ENCODE results near the gene ZFP91. TPM values are rescaled to one million over a fixed set of nuclear protein-coding genes. Genes with fewer than 3 reads are reported as not detected.
A peak's percentile ranks its signal among the peaks of the same experiment; 100 is the strongest.

The ZFP91 gene
- total RNA-seq, 1 donor from 2014 or later, result 27.7 TPM

- Histone ChIP-seq H3K27me3 (ENCODE audit: control insufficient read depth in 3 of 3, insufficient read depth in 3 of 3, low read length in 3 of 3) (no peaks in the 10 kb centered on the region), H3K9ac (ENCODE audit: low read depth in 1 of 3, low read length in 3 of 3) (no peak overlapping the region), H3K4me3 (ENCODE audit: low read length in 3 of 3) (no peak overlapping the region), H3K36me3 (ENCODE audit: control insufficient read depth in 3 of 3, insufficient read depth in 3 of 3, low read length in 3 of 3) (no peaks in the 10 kb centered on the region), H3K27ac (ENCODE audit: low read depth, low read length) (no peak overlapping the region), H3K9me3 (ENCODE audit: control insufficient read depth in 3 of 3, low read length in 3 of 3) (no peaks in the 10 kb centered on the region), H3K4me1 (ENCODE audit: control insufficient read depth in 3 of 3, insufficient read depth in 3 of 3, low read length in 3 of 3) (peaks cover 8 to 9% (median 9%) of the 10 kb centered on the region in 3 donors)
Measured at GRCh38 chr11:58600510-58600909, 21.6 kb downstream of the ZFP91 start.

DNA sequence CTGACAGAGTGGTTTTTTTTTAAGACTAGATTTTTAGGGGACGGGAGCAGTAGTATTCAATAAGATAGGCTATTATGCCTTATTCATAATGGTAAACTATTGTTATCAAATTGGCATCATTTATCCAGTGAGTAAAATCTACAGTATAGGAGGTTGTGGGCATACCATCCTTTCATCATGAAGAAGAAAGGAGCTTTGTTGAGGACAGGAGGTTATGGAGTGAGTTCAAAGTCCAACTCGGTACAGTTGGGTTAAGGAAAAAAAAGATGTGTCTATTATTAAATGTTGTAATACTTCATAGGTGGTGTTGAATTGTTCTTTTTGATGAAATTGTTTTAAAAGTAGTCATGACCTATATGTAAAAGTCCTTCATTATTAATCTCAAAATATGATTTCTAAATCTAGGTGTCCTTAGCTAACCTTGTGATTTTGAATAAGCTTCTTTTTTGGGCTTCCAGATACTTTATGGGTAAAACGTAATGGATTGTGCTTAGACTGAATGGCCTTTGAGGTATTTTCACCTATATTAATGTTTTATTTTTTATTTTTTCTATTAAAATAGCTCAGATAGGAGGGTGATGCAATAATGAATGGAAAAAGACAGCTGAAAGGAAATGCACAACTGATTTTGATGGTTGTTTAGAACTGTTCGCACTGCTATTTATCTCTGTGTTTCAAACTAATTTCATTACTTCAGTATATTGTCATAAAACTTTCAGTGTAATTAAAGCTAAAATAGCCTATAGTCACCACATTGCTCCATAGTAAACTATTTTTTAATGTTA lies 28.3 kb downstream of the ZFP91 start:
- Histone ChIP-seq H3K36me3 (ENCODE audit: control insufficient read depth in 3 of 3, insufficient read depth in 3 of 3, low read length in 3 of 3) (peaks cover 5 to 22% (median 20%) of the 10 kb centered on the region in 3 donors), H3K27ac (ENCODE audit: low read depth, low read length) (no peak overlapping the region), H3K9me3 (ENCODE audit: control insufficient read depth in 3 of 3, low read length in 3 of 3) (no peaks in the 10 kb centered on the region), H3K4me1 (ENCODE audit: control insufficient read depth in 3 of 3, insufficient read depth in 3 of 3, low read length in 3 of 3) (no peaks in the 10 kb centered on the region), H3K4me3 (ENCODE audit: low read length in 3 of 3) (no peak overlapping the region), H3K27me3 (ENCODE audit: control insufficient read depth in 3 of 3, insufficient read depth in 3 of 3, low read length in 3 of 3) (no peaks in the 10 kb centered on the region), H3K9ac (ENCODE audit: low read depth in 1 of 3, low read length in 3 of 3) (no peak overlapping the region)

GRCh38 chr11:58608331-58608730 lies 29.5 kb downstream of the ZFP91 start:
- Histone ChIP-seq H3K36me3 (ENCODE audit: control insufficient read depth in 3 of 3, insufficient read depth in 3 of 3, low read length in 3 of 3) (peaks cover 14 to 33% (median 32%) of the 10 kb centered on the region in 3 donors), H3K27me3 (ENCODE audit: control insufficient read depth in 3 of 3, insufficient read depth in 3 of 3, low read length in 3 of 3) (no peaks in the 10 kb centered on the region), H3K27ac (ENCODE audit: low read depth, low read length) (no peak overlapping the region), H3K9ac (ENCODE audit: low read depth in 1 of 3, low read length in 3 of 3) (no peak overlapping the region), H3K4me3 (ENCODE audit: low read length in 3 of 3) (no peak overlapping the region), H3K9me3 (ENCODE audit: control insufficient read depth in 3 of 3, low read length in 3 of 3) (no peaks in the 10 kb centered on the region), H3K4me1 (ENCODE audit: control insufficient read depth in 3 of 3, insufficient read depth in 3 of 3, low read length in 3 of 3) (no peaks in the 10 kb centered on the region)

DNA sequence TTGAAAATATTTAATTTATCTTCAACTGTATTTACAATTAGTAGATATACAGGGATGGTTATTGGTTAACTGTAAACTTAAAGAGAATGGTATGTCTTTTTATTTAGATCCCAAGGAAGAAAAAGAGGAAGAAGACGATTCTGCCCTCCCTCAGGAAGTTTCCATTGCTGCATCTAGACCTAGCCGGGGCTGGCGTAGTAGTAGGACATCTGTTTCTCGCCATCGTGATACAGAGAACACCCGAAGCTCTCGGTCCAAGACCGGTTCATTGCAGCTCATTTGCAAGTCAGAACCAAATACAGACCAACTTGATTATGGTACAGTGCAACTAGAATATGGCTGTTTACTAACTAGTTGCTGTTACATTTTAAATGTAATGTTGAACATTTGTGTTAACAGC lies 30.9 kb downstream of the ZFP91 start:
- Histone ChIP-seq H3K27me3 (ENCODE audit: control insufficient read depth in 3 of 3, insufficient read depth in 3 of 3, low read length in 3 of 3) (no peaks in the 10 kb centered on the region), H3K27ac (ENCODE audit: low read depth, low read length) (no peak overlapping the region), H3K9ac (ENCODE audit: low read depth in 1 of 3, low read length in 3 of 3) (no peak overlapping the region), H3K4me1 (ENCODE audit: control insufficient read depth in 3 of 3, insufficient read depth in 3 of 3, low read length in 3 of 3) (no peaks in the 10 kb centered on the region), H3K4me3 (ENCODE audit: low read length in 3 of 3) (no peak overlapping the region), H3K36me3 (ENCODE audit: control insufficient read depth in 3 of 3, insufficient read depth in 3 of 3, low read length in 3 of 3) (peaks cover 19 to 45% (median 44%) of the 10 kb centered on the region in 3 donors), H3K9me3 (ENCODE audit: control insufficient read depth in 3 of 3, low read length in 3 of 3) (no peaks in the 10 kb centered on the region)

GRCh38 chr11:58613228-58613627 lies 34.4 kb downstream of the ZFP91 start:
- Histone ChIP-seq H3K27ac (ENCODE audit: low read depth, low read length) (no peak overlapping the region), H3K36me3 (ENCODE audit: control insufficient read depth in 3 of 3, insufficient read depth in 3 of 3, low read length in 3 of 3) (peaks cover 33 to 69% (median 57%) of the 10 kb centered on the region in 3 donors), H3K27me3 (ENCODE audit: control insufficient read depth in 3 of 3, insufficient read depth in 3 of 3, low read length in 3 of 3) (no peaks in the 10 kb centered on the region), H3K4me1 (ENCODE audit: control insufficient read depth in 3 of 3, insufficient read depth in 3 of 3, low read length in 3 of 3) (peaks cover 0 to 9% (median 0%) of the 10 kb centered on the region in 3 donors), H3K9me3 (ENCODE audit: control insufficient read depth in 3 of 3, low read length in 3 of 3) (no peaks in the 10 kb centered on the region), H3K9ac (ENCODE audit: low read depth in 1 of 3, low read length in 3 of 3) (no peak overlapping the region), H3K4me3 (ENCODE audit: low read length in 3 of 3) (no peak overlapping the region)

DNA sequence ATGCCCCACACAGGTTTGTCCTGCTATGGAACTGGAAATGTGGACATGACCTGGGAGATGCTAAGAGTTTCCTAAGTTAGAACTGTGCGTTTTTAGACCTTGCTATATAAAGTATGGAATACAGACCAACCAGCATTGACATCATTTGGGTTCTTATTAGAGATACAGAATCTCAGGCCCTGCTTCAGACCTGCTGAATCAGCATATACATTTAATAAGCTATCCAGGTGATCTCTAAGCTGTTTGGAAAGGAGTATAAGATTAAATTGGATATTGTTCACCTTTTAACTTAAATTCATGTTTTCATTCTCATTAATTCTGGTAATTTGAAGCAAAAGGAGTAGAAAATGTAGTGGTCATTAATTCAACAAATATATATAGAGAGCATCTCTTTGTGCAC lies 36.7 kb downstream of the ZFP91 start:
- Histone ChIP-seq H3K4me1 (ENCODE audit: control insufficient read depth in 3 of 3, insufficient read depth in 3 of 3, low read length in 3 of 3) (peaks cover 0 to 9% (median 0%) of the 10 kb centered on the region in 3 donors), H3K9ac (ENCODE audit: low read depth in 1 of 3, low read length in 3 of 3) (no peak overlapping the region), H3K36me3 (ENCODE audit: control insufficient read depth in 3 of 3, insufficient read depth in 3 of 3, low read length in 3 of 3) (peaks cover 30 to 80% (median 56%) of the 10 kb centered on the region in 3 donors), H3K4me3 (ENCODE audit: low read length in 3 of 3) (no peak overlapping the region), H3K27me3 (ENCODE audit: control insufficient read depth in 3 of 3, insufficient read depth in 3 of 3, low read length in 3 of 3) (no peaks in the 10 kb centered on the region), H3K27ac (ENCODE audit: low read depth, low read length) (no peak overlapping the region), H3K9me3 (ENCODE audit: control insufficient read depth in 3 of 3, low read length in 3 of 3) (no peaks in the 10 kb centered on the region)

GRCh38 chr11:58616594-58616993 lies 37.7 kb downstream of the ZFP91 start:
- Histone ChIP-seq H3K4me1 (ENCODE audit: control insufficient read depth in 3 of 3, insufficient read depth in 3 of 3, low read length in 3 of 3) (peaks cover 0 to 9% (median 0%) of the 10 kb centered on the region in 3 donors), H3K27me3 (ENCODE audit: control insufficient read depth in 3 of 3, insufficient read depth in 3 of 3, low read length in 3 of 3) (no peaks in the 10 kb centered on the region), H3K27ac (ENCODE audit: low read depth, low read length) (peak overlapping the region; percentile 19), H3K4me3 (ENCODE audit: low read length in 3 of 3) (no peak overlapping the region), H3K9ac (ENCODE audit: low read depth in 1 of 3, low read length in 3 of 3) (no peak overlapping the region), H3K9me3 (ENCODE audit: control insufficient read depth in 3 of 3, low read length in 3 of 3) (no peaks in the 10 kb centered on the region), H3K36me3 (ENCODE audit: control insufficient read depth in 3 of 3, insufficient read depth in 3 of 3, low read length in 3 of 3) (peaks cover 30 to 74% (median 46%) of the 10 kb centered on the region in 3 donors)

DNA sequence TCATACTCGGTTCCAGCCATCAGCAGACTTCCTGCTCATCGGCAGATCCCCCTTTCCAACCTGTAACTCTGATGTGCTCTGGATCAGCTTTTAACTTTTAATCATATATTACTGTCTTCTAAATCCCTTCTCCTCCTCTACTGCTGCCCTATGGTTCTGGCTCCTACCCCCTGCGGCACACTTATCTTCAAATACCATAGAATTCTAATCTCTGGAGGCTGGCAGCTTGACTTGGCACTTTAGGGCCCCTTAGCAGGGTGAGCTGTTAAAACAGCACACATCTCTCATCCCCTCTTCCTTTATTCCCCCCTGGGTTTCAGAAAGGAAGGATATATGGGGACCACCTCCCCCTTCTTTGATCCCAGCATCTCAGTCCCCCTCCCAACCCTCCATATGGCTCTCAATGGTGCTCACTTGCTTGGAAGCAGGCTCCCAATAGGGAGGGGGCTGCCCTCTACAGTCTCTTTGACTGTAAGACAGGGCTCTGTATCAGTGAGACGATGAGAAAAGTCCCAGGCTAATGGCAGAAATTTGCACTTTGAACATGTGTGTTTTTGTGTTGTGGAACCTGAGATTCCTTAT lies 39.2 kb downstream of the ZFP91 start:
- Histone ChIP-seq H3K9ac (ENCODE audit: low read depth in 1 of 3, low read length in 3 of 3) (no peak overlapping the region), H3K4me1 (ENCODE audit: control insufficient read depth in 3 of 3, insufficient read depth in 3 of 3, low read length in 3 of 3) (peaks cover 0 to 9% (median 0%) of the 10 kb centered on the region in 3 donors), H3K36me3 (ENCODE audit: control insufficient read depth in 3 of 3, insufficient read depth in 3 of 3, low read length in 3 of 3) (peaks cover 22 to 60% (median 36%) of the 10 kb centered on the region in 3 donors), H3K27me3 (ENCODE audit: control insufficient read depth in 3 of 3, insufficient read depth in 3 of 3, low read length in 3 of 3) (no peaks in the 10 kb centered on the region), H3K9me3 (ENCODE audit: control insufficient read depth in 3 of 3, low read length in 3 of 3) (no peaks in the 10 kb centered on the region), H3K4me3 (ENCODE audit: low read length in 3 of 3) (no peak overlapping the region), H3K27ac (ENCODE audit: low read depth, low read length) (no peak overlapping the region)

- Histone ChIP-seq H3K27ac (ENCODE audit: low read depth, low read length) (no peak overlapping the region), H3K4me3 (ENCODE audit: low read length in 3 of 3) (no peak overlapping the region), H3K9ac (ENCODE audit: low read depth in 1 of 3, low read length in 3 of 3) (no peak overlapping the region), H3K4me1 (ENCODE audit: control insufficient read depth in 3 of 3, insufficient read depth in 3 of 3, low read length in 3 of 3) (peaks cover 0 to 15% (median 0%) of the 10 kb centered on the region in 3 donors), H3K27me3 (ENCODE audit: control insufficient read depth in 3 of 3, insufficient read depth in 3 of 3, low read length in 3 of 3) (no peaks in the 10 kb centered on the region), H3K36me3 (ENCODE audit: control insufficient read depth in 3 of 3, insufficient read depth in 3 of 3, low read length in 3 of 3) (peaks cover 20 to 41% (median 30%) of the 10 kb centered on the region in 3 donors), H3K9me3 (ENCODE audit: control insufficient read depth in 3 of 3, low read length in 3 of 3) (no peaks in the 10 kb centered on the region)
Measured at GRCh38 chr11:58621586-58622262, 42.9 kb downstream of the ZFP91 start.

- Histone ChIP-seq H3K36me3 (ENCODE audit: control insufficient read depth in 3 of 3, insufficient read depth in 3 of 3, low read length in 3 of 3) (peaks cover 17 to 35% (median 28%) of the 10 kb centered on the region in 3 donors), H3K4me1 (ENCODE audit: control insufficient read depth in 3 of 3, insufficient read depth in 3 of 3, low read length in 3 of 3) (peaks cover under 1 to 16% (median 5%) of the 10 kb centered on the region in 3 donors), H3K9me3 (ENCODE audit: control insufficient read depth in 3 of 3, low read length in 3 of 3) (no peaks in the 10 kb centered on the region), H3K4me3 (ENCODE audit: low read length in 3 of 3) (no peak within 1 kb of the TSS), H3K27ac (ENCODE audit: low read depth, low read length) (no peak within 1 kb of the TSS), H3K9ac (ENCODE audit: low read depth in 1 of 3, low read length in 3 of 3) (no peak within 1 kb of the TSS), H3K27me3 (ENCODE audit: control insufficient read depth in 3 of 3, insufficient read depth in 3 of 3, low read length in 3 of 3) (no peaks in the 10 kb centered on the region)
Measured at GRCh38 chr11:58622344-58622743, 43.5 kb downstream of the ZFP91 start, which contains the start of gene CNTF. TSS of gene CNTF (plus strand) at chr11:58622665. CDS start at chr11:58622753, 88 bp downstream.

Measured in skeletal muscle tissue (tissue), 4 donors.